HG03095 (cell line): ENCODE data around the gene SORL1.

Experiments
- ATAC-seq: cut with Tn5 transposase; IDR thresholded peaks from one replicate; pipeline ENCODE4 v1.9.1; 2021; ENCODE audit warnings: moderate library complexity; ENCODE audit not compliant: unreplicated experiment

The SORL1 gene

GRCh38 chr11:121451178-121451985 is 732 bp upstream of the SORL1 start:
- no peak for ATAC-seq

GRCh38 chr11:121452609-121453150 is 566 bp downstream of the SORL1 start, which contains the start of gene SORL1-AS1:
Gene SORL1-AS1, minus strand, starts transcription at chr11:121452967.
- ATAC-seq = peak; percentile 4

- ATAC-seq = no peak
Measured at GRCh38 chr11:121453589-121454299, 1.6 kb downstream of the SORL1 start.

GRCh38 chr11:121455115-121455514 is 3.0 kb downstream of the SORL1 start:
- ATAC-seq = no peak

- ATAC-seq = no peak
Measured at GRCh38 chr11:121456151-121456550, 4.0 kb downstream of the SORL1 start.

GRCh38 chr11:121456816-121457431 is 4.8 kb downstream of the SORL1 start:
- ATAC-seq = no peak

- no peak for ATAC-seq
Measured at GRCh38 chr11:121458551-121458950, 6.4 kb downstream of the SORL1 start.

GRCh38 chr11:121459413-121460017 is 7.4 kb downstream of the SORL1 start:
- ATAC-seq = no peak

- no peak for ATAC-seq
Measured at GRCh38 chr11:121460941-121461514, 8.9 kb downstream of the SORL1 start.

GRCh38 chr11:121461843-121462242 is 9.7 kb downstream of the SORL1 start:
- no peak for ATAC-seq

GRCh38 chr11:121463689-121464335 is 11.7 kb downstream of the SORL1 start:
- ATAC-seq = no peak

GRCh38 chr11:121464352-121464946 is 12.3 kb downstream of the SORL1 start:
- ATAC-seq = peak; percentile 42

GRCh38 chr11:121465709-121466062 is 13.6 kb downstream of the SORL1 start:
- ATAC-seq = no peak

GRCh38 chr11:121466063-121466794 is 14.1 kb downstream of the SORL1 start:
- no peak for ATAC-seq

GRCh38 chr11:121467471-121467870 is 15.4 kb downstream of the SORL1 start:
- no peak for ATAC-seq

- ATAC-seq = peak; percentile 48
Measured at GRCh38 chr11:121467965-121468364, 15.9 kb downstream of the SORL1 start.

GRCh38 chr11:121469910-121470309 is 17.8 kb downstream of the SORL1 start:
- no peak for ATAC-seq

- ATAC-seq = no peak
Measured at GRCh38 chr11:121471167-121471566, 19.1 kb downstream of the SORL1 start.

GRCh38 chr11:121472312-121472711 is 20.2 kb downstream of the SORL1 start:
- ATAC-seq = no peak
